ENCODE measurements around the gene MFAP2.

The MFAP2 gene

GRCh38 chr1:16980473-16981268 lies at the start of gene MFAP2:
TSS of gene MFAP2 (minus strand) at chr1:16980620. CDS start at chr1:16978273, 2,347 bp downstream.
- TF ChIP-seq POLR2A (IDR thresholded peaks at IDR 0.05; ENCODE audit: low read depth, low read length), result no peak
- DNase-seq (ENCODE audit: insufficient read length, low spot score) (no peak), FAIRE-seq (no peak)

- no peak for TF ChIP-seq POLR2A (IDR thresholded peaks at IDR 0.05; ENCODE audit: low read depth, low read length)
- FAIRE-seq (no peak), DNase-seq (ENCODE audit: insufficient read length, low spot score) (no peak)
These were observed 49.8 kb upstream of the MFAP2 start for GRCh38 chr1:17030206-17030605.

- no peak for TF ChIP-seq POLR2A (IDR thresholded peaks at IDR 0.05; ENCODE audit: low read depth, low read length)
- no peak for DNase-seq (ENCODE audit: insufficient read length, low spot score)
- FAIRE-seq, result no peak
These were observed 48.3 kb upstream of the MFAP2 start for GRCh38 chr1:17028662-17029188.

- TF ChIP-seq POLR2A (IDR thresholded peaks at IDR 0.05; ENCODE audit: low read depth, low read length), result no peak
- no peak for FAIRE-seq
- DNase-seq (ENCODE audit: insufficient read length, low spot score), result no peak
These were observed 47.5 kb upstream of the MFAP2 start for GRCh38 chr1:17027900-17028299.

GRCh38 chr1:17027403-17027802 lies 47.0 kb upstream of the MFAP2 start:
- FAIRE-seq, result no peak
- no peak for TF ChIP-seq POLR2A (IDR thresholded peaks at IDR 0.05; ENCODE audit: low read depth, low read length)
- DNase-seq (ENCODE audit: insufficient read length, low spot score), result no peak

- no peak for TF ChIP-seq POLR2A (IDR thresholded peaks at IDR 0.05; ENCODE audit: low read depth, low read length)
These were observed 44.3 kb upstream of the MFAP2 start for GRCh38 chr1:17024721-17025120.

GRCh38 chr1:17023573-17023972 lies 43.2 kb upstream of the MFAP2 start:
- FAIRE-seq, result no peak
- no peak for DNase-seq (ENCODE audit: insufficient read length, low spot score)
- TF ChIP-seq POLR2A (IDR thresholded peaks at IDR 0.05; ENCODE audit: low read depth, low read length), result no peak

More at GRCh38 chr1:17024721-17025120, 44.3 kb upstream of the MFAP2 start:
- no peak for FAIRE-seq
- no peak for DNase-seq (ENCODE audit: insufficient read length, low spot score)

GRCh38 chr1:17023102-17023501 lies 42.7 kb upstream of the MFAP2 start:
- no peak for DNase-seq (ENCODE audit: insufficient read length, low spot score)
- no peak for FAIRE-seq
- TF ChIP-seq POLR2A (IDR thresholded peaks at IDR 0.05; ENCODE audit: low read depth, low read length), result no peak

- no peak for TF ChIP-seq POLR2A (IDR thresholded peaks at IDR 0.05; ENCODE audit: low read depth, low read length)
- FAIRE-seq, result no peak
- no peak for DNase-seq (ENCODE audit: insufficient read length, low spot score)
These were observed 41.5 kb upstream of the MFAP2 start for GRCh38 chr1:17021896-17022295.

- TF ChIP-seq POLR2A (IDR thresholded peaks at IDR 0.05; ENCODE audit: low read depth, low read length), result no peak
- no peak for FAIRE-seq
These were observed 40.1 kb upstream of the MFAP2 start for GRCh38 chr1:17020502-17020901.

GRCh38 chr1:17018849-17019248 lies 38.4 kb upstream of the MFAP2 start:
- TF ChIP-seq POLR2A (IDR thresholded peaks at IDR 0.05; ENCODE audit: low read depth, low read length), result no peak
- DNase-seq (ENCODE audit: insufficient read length, low spot score), result no peak
- no peak for FAIRE-seq

More at GRCh38 chr1:17020502-17020901, 40.1 kb upstream of the MFAP2 start:
- DNase-seq (ENCODE audit: insufficient read length, low spot score), result no peak

GRCh38 chr1:17017435-17017834 lies 37.0 kb upstream of the MFAP2 start:
- DNase-seq (ENCODE audit: insufficient read length, low spot score) (no peak), FAIRE-seq (no peak)
- no peak for TF ChIP-seq POLR2A (IDR thresholded peaks at IDR 0.05; ENCODE audit: low read depth, low read length)

- peak; percentile 60 for FAIRE-seq
- no peak for DNase-seq (ENCODE audit: insufficient read length, low spot score)
- no peak for TF ChIP-seq POLR2A (IDR thresholded peaks at IDR 0.05; ENCODE audit: low read depth, low read length)
These were observed 35.9 kb upstream of the MFAP2 start for GRCh38 chr1:17016317-17016661.

- TF ChIP-seq POLR2A (IDR thresholded peaks at IDR 0.05; ENCODE audit: low read depth, low read length), result no peak
- FAIRE-seq (no peak), DNase-seq (ENCODE audit: insufficient read length, low spot score) (no peak)
These were observed 34.5 kb upstream of the MFAP2 start for GRCh38 chr1:17014671-17015567.

All from H54 (cell line).